Activated naive CD4-positive, alpha-beta T cell treated with anti-CD3 and anti-CD28 coated beads for 36 hours (primary cell): Measurements from ENCODE around the gene ERC1. TPM values are rescaled to one million over a fixed set of nuclear protein-coding genes. Genes with fewer than 3 reads are reported as not detected.

ENCODE experiments used
- CTCF ChIA-PET: fragments of 350-600 bp; sonication (Branson Sonifier 250); formaldehyde crosslinking; loops from one replicate; lab custom pipeline; 2021; ENCODE audit warnings: antibody characterized with exemption; lab: Charles Lee
- DNase-seq: peaks from one replicate; pipeline ENCODE4 v3.0.0-alpha.2; 2020
- H3K27ac Mint-ChIP-seq: one replicate; pipeline ENCODE4 v1.8.0; 2021; ENCODE audit warnings: mild to moderate bottlenecking, mixed read lengths
- H3K27me3 Mint-ChIP-seq: one replicate; pipeline ENCODE4 v1.8.0; 2021; ENCODE audit warnings: low read depth, mixed read lengths
- H3K36me3 Mint-ChIP-seq: one replicate; pipeline ENCODE4 v1.8.0; 2021; ENCODE audit warnings: low read depth, mixed read lengths
- H3K4me1 Mint-ChIP-seq: one replicate; pipeline ENCODE4 v1.8.0; 2021; ENCODE audit warnings: low read depth, mixed read lengths
- H3K4me3 Mint-ChIP-seq: one replicate; pipeline ENCODE4 v1.8.0; 2021; ENCODE audit warnings: mild to moderate bottlenecking, moderate library complexity, mixed read lengths
- H3K9me3 Mint-ChIP-seq: one replicate; pipeline ENCODE4 v1.8.0; 2021; ENCODE audit warnings: mixed read lengths
- intact Hi-C: fragments of 100-400 bp; cut with micrococcal nuclease; formaldehyde crosslinking; loops from one replicate; pipeline ENCODE4 v1.15.1; 2023
- total RNA-seq, 2 experiments: library from RNA; stranded (reverse); gene quantifications; one replicate each; pipeline ENCODE4 v1.2.3, GENCODE V29; 2021

The ERC1 gene
- total RNA-seq, 2 experiments from 2014 or later: 17.4 to 20.7 TPM

- H3K4me3 Mint-ChIP-seq: no peak overlapping the region
- H3K27ac Mint-ChIP-seq: no peak overlapping the region
- H3K27me3 Mint-ChIP-seq: no peaks in the 10 kb centered on the region
- H3K36me3 Mint-ChIP-seq: peaks cover 9% of the 10 kb centered on the region
- no peak for DNase-seq
- CTCF ChIA-PET: interaction anchor here (0.6 kb wide), 1 partner anchor 89 kb away, joined by 3 read pairs; no protein-coding TSS in a partner anchor
- no peaks in the 10 kb centered on the region for H3K9me3 Mint-ChIP-seq
- H3K4me1 Mint-ChIP-seq: peaks cover 3% of the 10 kb centered on the region
- intact Hi-C loops: no loop called here
Measured at GRCh38 chr12:1493781-1494565, 502.9 kb downstream of the ERC1 start.

DNA sequence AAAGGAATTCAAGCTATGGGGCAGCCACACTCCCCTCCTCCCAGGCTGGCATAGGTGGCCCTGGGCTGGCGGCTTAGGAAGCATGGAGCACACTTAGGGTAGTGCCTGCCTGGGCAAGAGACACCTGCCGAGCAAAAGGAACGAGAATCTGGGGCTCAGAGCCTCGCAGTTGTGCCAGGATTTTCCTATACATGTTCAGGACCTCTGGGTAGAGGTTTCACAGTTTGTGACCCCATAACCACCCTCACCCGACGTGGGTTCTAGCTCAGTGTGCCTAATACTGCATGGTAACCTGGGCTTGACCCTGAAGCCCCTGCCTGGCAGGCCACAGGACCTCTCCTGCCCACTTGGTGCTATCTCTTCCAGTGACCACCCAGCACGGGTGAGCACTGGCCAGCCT is 503.8 kb downstream of the ERC1 start:
- CTCF ChIA-PET: interaction anchor here (0.6 kb wide), 1 partner anchor 88 kb away, joined by 3 read pairs; no protein-coding TSS in a partner anchor
- H3K4me1 Mint-ChIP-seq: no peaks in the 10 kb centered on the region
- intact Hi-C loops: no loop called here
- no peaks in the 10 kb centered on the region for H3K9me3 Mint-ChIP-seq
- no peak overlapping the region for H3K4me3 Mint-ChIP-seq
- no peak for DNase-seq
- peaks cover 9% of the 10 kb centered on the region for H3K36me3 Mint-ChIP-seq
- H3K27me3 Mint-ChIP-seq: no peaks in the 10 kb centered on the region
- H3K27ac Mint-ChIP-seq: no peak overlapping the region

- intact Hi-C loops: no loop called here
- no peak overlapping the region for H3K27ac Mint-ChIP-seq
- no peaks in the 10 kb centered on the region for H3K9me3 Mint-ChIP-seq
- CTCF ChIA-PET: no interaction called here
- H3K4me1 Mint-ChIP-seq: no peaks in the 10 kb centered on the region
- peaks cover 2% of the 10 kb centered on the region for H3K27me3 Mint-ChIP-seq
- H3K4me3 Mint-ChIP-seq: no peak overlapping the region
- DNase-seq: no peak
- H3K36me3 Mint-ChIP-seq: peaks cover 6% of the 10 kb centered on the region
Measured at GRCh38 chr12:1496162-1496900, 505.3 kb downstream of the ERC1 start.

DNA sequence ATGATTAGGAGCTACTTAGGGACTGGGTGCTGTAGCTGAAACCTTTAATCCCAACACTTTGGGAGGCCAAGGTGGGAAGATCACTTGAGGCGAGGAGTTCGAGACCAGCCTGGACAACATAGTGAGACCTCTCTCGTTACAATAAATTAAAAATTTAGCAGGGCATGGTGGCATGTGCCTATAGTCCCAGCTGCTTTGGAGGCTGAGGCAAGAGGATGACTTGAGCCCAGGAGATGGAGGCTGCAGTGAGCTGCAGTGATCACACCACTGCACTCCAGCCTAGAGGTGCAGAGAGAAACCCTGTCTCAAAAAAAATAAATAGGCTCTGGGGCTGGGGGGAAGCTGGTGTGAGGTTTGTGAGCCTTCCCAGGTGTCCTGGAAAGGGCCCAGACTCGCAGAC is 506.1 kb downstream of the ERC1 start:
- Mint-ChIP-seq H3K4me1 (no peaks in the 10 kb centered on the region), H3K4me3 (no peak overlapping the region), H3K36me3 (peaks cover 4% of the 10 kb centered on the region), H3K9me3 (no peaks in the 10 kb centered on the region), H3K27ac (no peak overlapping the region), H3K27me3 (peaks cover 2% of the 10 kb centered on the region)
- no peak for DNase-seq
- CTCF ChIA-PET: no interaction called here
- intact Hi-C loops: no loop called here

DNA sequence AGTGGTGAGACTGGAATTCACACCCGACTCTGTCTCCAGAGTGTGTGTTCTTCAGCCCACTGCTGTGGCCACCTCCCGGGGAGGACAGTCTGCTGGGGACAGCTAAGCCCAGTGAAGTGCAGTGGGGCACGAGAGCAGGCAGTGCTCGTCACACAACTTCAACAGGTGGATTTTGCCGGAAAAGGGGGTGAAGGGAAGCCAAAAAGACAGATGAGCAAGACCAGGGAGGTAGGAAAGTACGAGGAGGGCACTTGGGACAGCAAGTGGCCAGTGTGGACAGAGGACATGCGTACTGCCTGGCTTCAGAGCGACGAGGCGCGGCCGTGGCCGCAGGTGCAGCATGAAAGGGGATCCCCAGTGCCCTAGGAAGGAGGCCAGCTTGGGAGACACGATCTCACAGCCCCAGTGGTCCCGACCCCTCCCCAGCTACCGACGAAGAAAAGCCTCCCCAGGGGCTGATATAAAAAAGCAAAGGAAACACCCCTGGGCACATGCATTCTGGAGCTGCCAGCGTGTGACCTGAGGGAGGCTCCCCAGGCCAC is 507.2 kb downstream of the ERC1 start:
- Mint-ChIP-seq H3K4me3 (no peak overlapping the region), H3K4me1 (no peaks in the 10 kb centered on the region), H3K9me3 (no peaks in the 10 kb centered on the region), H3K27ac (no peak overlapping the region), H3K27me3 (peaks cover 9% of the 10 kb centered on the region), H3K36me3 (peaks cover 2% of the 10 kb centered on the region)
- intact Hi-C loops: no loop called here
- CTCF ChIA-PET: no interaction called here
- DNase-seq: no peak

GRCh38 chr12:1499351-1499750 is 508.3 kb downstream of the ERC1 start:
- no peak overlapping the region for H3K4me3 Mint-ChIP-seq
- CTCF ChIA-PET: no interaction called here

GRCh38 chr12:1500095-1500801 is 509.2 kb downstream of the ERC1 start:
- intact Hi-C loops: no loop called here
- peaks cover 25% of the 10 kb centered on the region for H3K27me3 Mint-ChIP-seq
- peaks cover 10% of the 10 kb centered on the region for H3K4me1 Mint-ChIP-seq

More at GRCh38 chr12:1499351-1499750, 508.3 kb downstream of the ERC1 start:
- intact Hi-C loops: no loop called here
- Mint-ChIP-seq H3K9me3 (no peaks in the 10 kb centered on the region), H3K36me3 (no peaks in the 10 kb centered on the region), H3K27ac (no peak overlapping the region), H3K4me1 (peaks cover 4% of the 10 kb centered on the region), H3K27me3 (peaks cover 16% of the 10 kb centered on the region)
- DNase-seq: no peak

DNA sequence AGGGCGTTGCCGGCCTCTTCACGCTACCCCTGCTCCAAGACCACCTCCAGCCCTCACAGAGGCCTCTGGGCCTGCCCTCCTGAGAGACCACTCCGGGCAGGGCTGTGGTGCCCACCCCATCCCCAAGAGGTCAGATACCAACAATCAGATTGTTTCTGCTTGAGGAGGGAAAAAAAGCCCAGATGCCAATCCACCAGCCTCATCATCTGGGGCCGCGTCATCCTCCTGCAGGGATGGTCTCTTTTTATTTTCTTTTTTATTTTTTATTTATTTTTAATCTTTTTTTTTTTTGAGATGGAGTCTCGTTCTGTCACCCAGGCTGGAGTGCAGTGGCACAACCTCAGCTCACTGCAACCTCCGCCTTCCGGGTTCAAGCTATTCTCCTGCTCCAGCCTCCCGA is 510.0 kb downstream of the ERC1 start:
- Mint-ChIP-seq H3K27me3 (peaks cover 27% of the 10 kb centered on the region), H3K4me3 (no peak overlapping the region), H3K9me3 (no peaks in the 10 kb centered on the region), H3K27ac (no peak overlapping the region), H3K4me1 (peaks cover 10% of the 10 kb centered on the region), H3K36me3 (no peaks in the 10 kb centered on the region)
- CTCF ChIA-PET: no interaction called here
- intact Hi-C loops: no loop called here
- DNase-seq: no peak

More at GRCh38 chr12:1500095-1500801, 509.2 kb downstream of the ERC1 start:
- no peak overlapping the region for H3K4me3 Mint-ChIP-seq
- H3K9me3 Mint-ChIP-seq: no peaks in the 10 kb centered on the region
- no peaks in the 10 kb centered on the region for H3K36me3 Mint-ChIP-seq
- CTCF ChIA-PET: no interaction called here
- no peak for DNase-seq
- no peak overlapping the region for H3K27ac Mint-ChIP-seq

DNA sequence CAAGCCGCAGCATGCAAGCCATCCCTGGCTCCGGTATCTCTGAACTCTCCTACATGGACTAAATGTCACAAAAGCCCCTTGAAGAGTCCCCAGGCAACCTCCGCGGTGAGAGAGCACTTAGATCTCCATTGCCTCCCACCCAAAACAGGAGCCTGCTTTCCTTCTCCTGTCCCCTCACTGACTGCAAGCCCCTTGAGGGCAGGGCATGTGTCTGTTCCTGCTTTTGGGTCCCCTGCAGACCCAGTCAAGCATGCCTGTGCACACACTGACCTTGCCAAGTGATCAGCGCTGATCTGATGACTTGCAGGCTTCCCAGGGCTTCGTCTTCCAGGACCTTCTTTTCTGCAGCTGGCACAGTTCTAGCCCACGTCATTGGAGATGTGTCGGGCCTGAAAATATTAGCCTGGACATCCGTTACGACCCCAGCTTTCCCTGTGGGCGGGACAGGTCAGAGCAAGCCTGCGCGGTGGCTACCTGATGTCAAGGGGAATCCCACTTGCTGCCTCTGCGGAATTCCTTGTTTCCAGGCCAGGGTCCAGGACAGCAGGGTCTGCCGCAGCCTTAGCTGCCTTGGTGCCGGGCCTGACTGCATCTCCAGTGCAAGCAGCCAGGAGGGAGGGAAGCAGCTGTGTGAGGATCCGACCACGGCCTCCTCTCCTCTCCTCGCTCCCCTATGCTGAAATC is 510.8 kb downstream of the ERC1 start:
- CTCF ChIA-PET: no interaction called here
- intact Hi-C loops: no loop called here
- Mint-ChIP-seq H3K27ac (no peak overlapping the region), H3K4me1 (peaks cover 10% of the 10 kb centered on the region), H3K27me3 (peaks cover 27% of the 10 kb centered on the region), H3K36me3 (no peaks in the 10 kb centered on the region), H3K9me3 (no peaks in the 10 kb centered on the region), H3K4me3 (no peak overlapping the region)
- DNase-seq: no peak

- CTCF ChIA-PET: interaction anchor here (1.0 kb wide), 1 partner anchor 385 kb away, joined by 3 read pairs; no protein-coding TSS in a partner anchor
- no peak overlapping the region for H3K4me3 Mint-ChIP-seq
- H3K27me3 Mint-ChIP-seq: peaks cover 27% of the 10 kb centered on the region
- H3K36me3 Mint-ChIP-seq: no peaks in the 10 kb centered on the region
- intact Hi-C loops: no loop called here
- H3K27ac Mint-ChIP-seq: no peak overlapping the region
- no peak for DNase-seq
- no peaks in the 10 kb centered on the region for H3K9me3 Mint-ChIP-seq
- peaks cover 10% of the 10 kb centered on the region for H3K4me1 Mint-ChIP-seq
Measured at GRCh38 chr12:1502379-1502720, 511.3 kb downstream of the ERC1 start.

- H3K36me3 Mint-ChIP-seq: no peaks in the 10 kb centered on the region
- H3K4me3 Mint-ChIP-seq: no peak overlapping the region
- no peaks in the 10 kb centered on the region for H3K9me3 Mint-ChIP-seq
- CTCF ChIA-PET: interaction anchor here (1.0 kb wide), 1 partner anchor 385 kb away, joined by 3 read pairs; no protein-coding TSS in a partner anchor
- H3K4me1 Mint-ChIP-seq: peaks cover 10% of the 10 kb centered on the region
- DNase-seq: no peak
- intact Hi-C loops: no loop called here
- H3K27ac Mint-ChIP-seq: no peak overlapping the region
- H3K27me3 Mint-ChIP-seq: peaks cover 27% of the 10 kb centered on the region
Measured at GRCh38 chr12:1502831-1503230, 511.8 kb downstream of the ERC1 start.
